ENCODE measurements around the gene NEK3. TPM values are rescaled to one million over a fixed set of nuclear protein-coding genes. Genes with fewer than 3 reads are reported as not detected.
A peak's percentile ranks its signal among the peaks of the same experiment; 100 is the strongest.

The NEK3 gene
- total and polyA plus RNA-seq, 11 donors: 2.3 to 10.7 (median 5.8) TPM

- intact Hi-C loops (cut with DNase I): loop anchor here in 4 of 10 donors (5.0 to 10.0 kb wide), 3 partner anchors 37 to 300 kb away; partner anchors contain the start of genes VPS36 (in 2 of the 4) and CKAP2 (in 1 of the 4)
- H3K4me3 ChIP-seq: no peak overlapping the region
- no peaks in the 10 kb centered on the region for H3K27me3 ChIP-seq
- H3K36me3 ChIP-seq: peaks cover 0 to 49% (median 24%) of the 10 kb centered on the region in 9 donors
- ATAC-seq: no peak
- H3K27ac ChIP-seq: no peak overlapping the region
- no peaks in the 10 kb centered on the region for H3K9me3 ChIP-seq
- no peak for TF ChIP-seq CTCF (IDR thresholded peaks at IDR 0.05)
- DNase-seq: no peak
- WGBS, 4 donors: 94 to 100% (median 97%) methylated on average over 1 of the region's 1 CpG
- H3K4me1 ChIP-seq: peaks cover 0 to 26% (median 11%) of the 10 kb centered on the region in 12 donors
Observed at GRCh38 chr13:52155177-52155576, 4.2 kb downstream of the NEK3 start.

- H3K9me3 ChIP-seq: no peaks in the 10 kb centered on the region
- ATAC-seq (no peak), DNase-seq (no peak)
- no peak overlapping the region for H3K4me3 ChIP-seq
- TF ChIP-seq POLR2A (IDR thresholded peaks at IDR 0.05): no peak
- TF ChIP-seq CTCF (IDR thresholded peaks at IDR 0.05): no peak
- 87 to 91% (median 90%) methylated on average over 1 of the region's 1 CpG for WGBS, 4 donors
- no peaks in the 10 kb centered on the region for H3K27me3 ChIP-seq
- no peak overlapping the region for H3K27ac ChIP-seq
- no peaks in the 10 kb centered on the region for H3K4me1 ChIP-seq
- H3K36me3 ChIP-seq: peaks cover 0 to 99% (median 74%) of the 10 kb centered on the region in 9 donors
- intact Hi-C loops (cut with DNase I): loop anchor here in 1 of 10 donors (10.0 kb wide), 1 partner anchor 48 kb away; no protein-coding TSS in a partner anchor
Observed at GRCh38 chr13:52147225-52147624, 12.2 kb downstream of the NEK3 start.

GRCh38 chr13:52141299-52141698, 18.1 kb downstream of the NEK3 start:
- no peak overlapping the region for H3K27ac ChIP-seq
- ATAC-seq (no peak), DNase-seq (no peak)
- H3K36me3 ChIP-seq: peaks cover 0 to 98% (median 66%) of the 10 kb centered on the region in 9 donors
- H3K4me3 ChIP-seq: no peak overlapping the region
- H3K27me3 ChIP-seq: no peaks in the 10 kb centered on the region
- H3K4me1 ChIP-seq: no peaks in the 10 kb centered on the region
- H3K9me3 ChIP-seq: no peaks in the 10 kb centered on the region
- 53 to 70% (median 60%) methylated on average over 2 of the region's 2 CpGs for WGBS, 4 donors
- intact Hi-C loops (cut with DNase I): loop anchor here in 1 of 10 donors (10.0 kb wide), 1 partner anchor 54 kb away; no protein-coding TSS in a partner anchor
- peak in 1 of 12 donors; percentile 15 for TF ChIP-seq CTCF (IDR thresholded peaks at IDR 0.05)
- TF ChIP-seq POLR2A (IDR thresholded peaks at IDR 0.05): no peak

GRCh38 chr13:52137489-52137888, 21.9 kb downstream of the NEK3 start:
- WGBS, 4 donors: 71 to 82% (median 79%) methylated on average over 3 of the region's 3 CpGs
- TF ChIP-seq POLR2A (IDR thresholded peaks at IDR 0.05) (no peak), CTCF (IDR thresholded peaks at IDR 0.05) (no peak)
- H3K36me3 ChIP-seq: peaks cover 0 to 98% (median 79%) of the 10 kb centered on the region in 9 donors
- no peak overlapping the region for H3K4me3 ChIP-seq
- no peaks in the 10 kb centered on the region for H3K4me1 ChIP-seq
- ATAC-seq: no peak
- no peak overlapping the region for H3K27ac ChIP-seq
- intact Hi-C loops (cut with DNase I): no loop called here
- H3K27me3 ChIP-seq: no peaks in the 10 kb centered on the region
- H3K9me3 ChIP-seq: no peaks in the 10 kb centered on the region
- DNase-seq: no peak
